GM21529 (cell line): ENCODE measurements around the gene SH3GL1.
"Not testable (repeated sequence)": the region's sequence is repeated elsewhere in the genome, so short reads cannot be mapped to it uniquely, and the experiment has no call there.

Experiments
- ATAC-seq: cut with Tn5 transposase; IDR thresholded peaks from one replicate; pipeline ENCODE4 v1.9.1; 2021; ENCODE audit not compliant: unreplicated experiment

SH3GL1 gene

GRCh38 chr19:4365791-4366665 lies 34.3 kb downstream of the SH3GL1 start:
- no peak for ATAC-seq

GRCh38 chr19:4365341-4365740 lies 35.0 kb downstream of the SH3GL1 start:
- ATAC-seq, result no peak

DNA sequence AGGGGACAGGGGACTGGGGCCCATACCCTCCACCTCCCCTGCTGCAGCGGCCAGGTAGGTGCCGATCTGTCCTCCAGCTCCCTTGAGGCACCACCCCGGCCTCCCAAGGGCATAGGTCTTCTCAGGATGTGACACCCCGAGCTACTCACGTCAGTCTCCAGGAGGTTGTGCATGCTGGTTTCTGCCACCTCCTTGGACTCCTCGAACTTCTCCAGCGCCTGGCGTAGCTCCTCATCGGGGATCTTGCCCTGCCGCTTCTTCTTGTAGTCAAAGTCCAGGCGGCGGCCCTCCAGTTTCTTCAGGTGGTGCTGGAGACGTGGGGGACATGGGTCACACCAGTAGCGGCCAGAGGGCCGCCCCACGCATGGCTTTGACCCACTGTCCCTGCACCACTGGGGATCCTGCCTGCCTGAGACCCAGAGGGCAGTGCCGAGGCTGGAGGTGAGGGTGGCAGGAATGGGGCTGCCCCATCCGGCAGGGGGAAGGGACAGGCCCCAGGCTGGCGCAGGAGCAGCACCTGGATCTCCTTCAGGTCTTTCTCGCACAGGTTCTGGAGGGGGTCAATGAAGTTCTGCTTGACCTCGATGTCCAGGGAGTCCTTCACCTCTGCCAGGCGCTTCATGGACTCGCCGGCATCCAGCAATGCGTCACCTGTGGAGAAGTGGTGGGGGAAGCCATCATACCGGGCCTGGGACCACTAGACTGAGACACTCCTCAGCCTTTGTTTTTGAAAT lies 36.6 kb downstream of the SH3GL1 start:
- no peak for ATAC-seq

GRCh38 chr19:4362831-4363545 lies 37.4 kb downstream of the SH3GL1 start:
- ATAC-seq, result no peak

GRCh38 chr19:4362101-4362828 lies 38.1 kb downstream of the SH3GL1 start:
- ATAC-seq, result no peak

DNA sequence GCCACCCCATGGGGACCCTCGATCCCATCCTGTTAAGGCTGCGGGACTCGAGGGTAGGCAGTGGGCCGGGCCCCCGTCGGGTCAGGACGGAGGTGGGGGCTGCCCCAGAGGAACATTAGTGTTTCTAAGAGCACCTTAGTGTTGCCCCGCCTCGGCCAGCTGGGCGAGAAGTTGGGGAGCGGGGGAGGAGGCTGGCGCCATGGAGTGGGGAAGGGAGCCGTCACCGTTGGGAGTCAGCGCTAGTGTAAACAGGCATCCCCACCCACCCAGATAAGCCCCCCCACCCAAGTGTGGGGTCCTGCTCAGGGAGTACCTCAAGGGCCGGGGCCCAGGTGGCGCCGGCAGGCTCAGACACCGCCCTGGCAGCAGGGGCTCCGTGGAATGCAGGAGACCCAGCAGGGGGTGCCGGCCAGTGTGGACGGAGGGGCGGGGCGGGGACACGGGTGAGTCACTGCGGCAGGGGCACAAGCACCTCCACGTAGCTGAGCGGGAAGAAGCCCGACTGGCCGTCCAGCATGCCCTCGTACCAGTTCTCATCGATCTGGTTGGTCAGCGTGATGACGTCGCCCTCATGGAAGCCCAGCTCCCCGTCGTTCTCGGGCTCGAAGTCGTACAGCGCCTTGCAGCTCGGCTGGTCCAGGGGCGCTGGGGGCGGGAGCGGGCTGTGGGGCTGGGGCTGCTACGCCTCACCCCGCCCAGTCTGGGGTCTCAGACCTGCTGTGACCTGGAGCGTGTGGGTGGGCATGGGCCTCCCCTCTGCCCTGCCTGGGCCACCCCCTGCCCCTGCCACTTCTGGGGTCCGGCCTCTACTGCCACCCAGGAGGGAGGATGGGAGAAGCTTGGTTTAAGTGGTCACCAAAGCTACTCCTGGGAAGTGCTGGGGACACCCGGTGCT lies 38.9 kb downstream of the SH3GL1 start:
- ATAC-seq, result no peak

- ATAC-seq, result no peak
These were observed 39.7 kb downstream of the SH3GL1 start for GRCh38 chr19:4360641-4361151.

GRCh38 chr19:4360081-4360569 lies 40.2 kb downstream of the SH3GL1 start:
- no peak for ATAC-seq

DNA sequence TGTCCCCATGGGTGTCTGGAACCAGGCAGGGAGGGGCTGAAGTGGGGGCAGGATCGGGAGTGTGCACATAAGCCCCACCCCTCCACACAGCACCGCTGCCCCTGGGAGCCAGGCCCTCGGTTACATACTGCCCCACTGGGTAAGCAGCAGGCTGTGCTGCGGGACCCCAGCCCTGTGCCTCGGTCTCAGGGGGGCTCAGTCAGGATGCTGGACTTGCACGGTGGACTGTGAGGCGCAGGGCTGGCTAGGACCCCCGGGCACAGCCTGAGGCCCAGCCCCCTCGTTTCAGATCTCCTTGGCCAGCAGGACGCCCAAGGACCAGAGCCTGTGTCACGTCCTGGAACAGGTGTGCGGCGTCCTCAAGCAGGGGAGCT lies 40.7 kb downstream of the SH3GL1 start:
- no peak for ATAC-seq

- ATAC-seq, result no peak
These were observed 41.4 kb downstream of the SH3GL1 start for GRCh38 chr19:4358709-4359626.

GRCh38 chr19:4357921-4358326 lies 42.4 kb downstream of the SH3GL1 start:
- no peak for ATAC-seq

GRCh38 chr19:4357095-4357797 lies 43.1 kb downstream of the SH3GL1 start:
- no peak for ATAC-seq

DNA sequence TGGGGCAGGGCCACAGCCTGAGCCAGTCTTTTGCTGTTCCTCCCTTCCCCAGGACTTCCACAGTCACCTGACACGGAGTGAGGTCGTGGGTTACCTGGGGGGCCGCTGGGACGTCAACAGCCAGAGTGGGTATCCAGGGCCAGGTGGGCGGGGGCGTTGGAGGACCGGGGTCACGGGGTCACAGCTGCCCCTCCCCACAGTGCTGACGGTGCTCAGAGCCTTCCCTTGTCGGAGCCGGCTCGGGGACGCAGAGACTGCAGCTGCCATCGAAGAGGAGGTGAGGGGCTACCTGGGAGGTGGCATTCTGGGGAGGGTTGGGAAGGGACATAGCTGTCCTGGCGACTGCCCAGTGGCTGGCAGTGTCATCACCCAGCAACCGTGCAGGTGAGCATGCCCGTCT lies 45.5 kb downstream of the SH3GL1 start:
- ATAC-seq, result no peak

DNA sequence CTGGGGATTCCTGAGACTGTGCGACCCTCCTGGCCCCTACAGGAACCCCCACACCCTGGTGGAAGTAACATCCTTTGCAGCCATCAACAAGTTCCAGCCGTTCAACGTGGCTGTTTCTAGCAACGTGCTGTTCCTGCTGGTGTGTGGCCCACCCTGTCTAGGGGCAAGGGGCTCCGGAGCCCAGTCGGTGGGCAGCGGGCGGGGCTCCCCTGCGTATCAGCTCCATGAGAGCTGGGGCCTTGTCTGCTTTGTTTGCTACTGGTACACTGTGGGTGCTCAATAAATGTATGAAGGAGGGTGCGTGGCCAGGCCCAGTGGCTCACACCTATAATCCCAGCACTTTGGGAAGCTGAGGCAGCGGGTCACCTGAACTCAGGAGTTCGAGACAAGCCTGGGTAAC lies 46.1 kb downstream of the SH3GL1 start:
- ATAC-seq, result no peak

DNA sequence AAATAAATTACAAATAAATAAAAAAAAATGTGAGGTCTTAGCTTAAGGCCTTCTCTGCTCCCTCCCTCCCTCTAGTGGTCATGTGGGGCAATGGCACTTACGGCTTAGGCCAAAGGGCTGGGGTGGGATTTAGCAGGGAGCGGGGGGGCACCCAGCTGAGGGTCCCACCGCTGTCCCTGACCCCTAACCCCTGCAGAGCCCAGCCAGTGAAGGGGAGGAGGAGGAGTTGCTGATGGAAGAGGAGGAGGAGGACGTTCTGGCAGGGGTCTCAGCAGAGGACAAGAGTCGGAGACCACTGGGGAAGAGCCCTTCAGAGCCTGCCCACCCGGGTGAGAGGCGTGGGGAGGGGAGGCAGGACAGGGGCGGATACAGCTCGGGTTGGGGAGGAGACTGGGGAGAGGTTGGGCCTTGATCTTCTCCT lies 47.6 kb downstream of the SH3GL1 start:
- ATAC-seq, result no peak

DNA sequence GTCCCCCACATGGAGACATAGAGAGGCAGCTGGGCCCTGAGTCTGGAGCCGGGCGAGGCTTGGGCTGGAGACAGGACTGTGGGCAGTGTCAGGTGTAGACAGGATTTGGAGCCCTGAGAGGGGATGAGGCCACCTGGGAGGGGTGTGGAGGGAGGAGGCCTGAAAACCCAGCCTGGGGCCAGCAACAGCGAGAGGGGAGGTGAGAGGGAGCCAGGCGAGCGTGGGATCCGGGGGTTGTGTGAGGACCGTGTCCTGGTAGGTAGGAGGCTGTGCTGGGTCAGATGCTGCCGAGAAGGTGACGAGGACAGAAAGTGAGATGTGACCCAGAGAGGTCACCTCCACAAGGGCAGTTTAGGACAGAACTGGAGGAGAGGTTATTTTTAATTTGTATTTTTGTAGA lies 49.6 kb downstream of the SH3GL1 start:
- ATAC-seq, result no peak

GRCh38 chr19:4350111-4350510 lies 50.2 kb downstream of the SH3GL1 start:
- ATAC-seq, result no peak

- ATAC-seq, result not testable (repeated sequence)
These were observed 51.1 kb downstream of the SH3GL1 start for GRCh38 chr19:4349225-4349624.
